HUDEP-2 (cell line): Measurements from ENCODE around the gene G2E3.
"Not testable (repeated sequence)": the region's sequence is repeated elsewhere in the genome, so short reads cannot be mapped to it uniquely, and the experiment has no call there.

ENCODE experiments used
- DNase-seq, 76 experiments: peaks; one replicate each; lab custom pipeline; 2025; ENCODE audit not compliant: unreplicated experiment in 76 of 76; lab: John Stamatoyannopoulos, UW

The G2E3 gene

DNA sequence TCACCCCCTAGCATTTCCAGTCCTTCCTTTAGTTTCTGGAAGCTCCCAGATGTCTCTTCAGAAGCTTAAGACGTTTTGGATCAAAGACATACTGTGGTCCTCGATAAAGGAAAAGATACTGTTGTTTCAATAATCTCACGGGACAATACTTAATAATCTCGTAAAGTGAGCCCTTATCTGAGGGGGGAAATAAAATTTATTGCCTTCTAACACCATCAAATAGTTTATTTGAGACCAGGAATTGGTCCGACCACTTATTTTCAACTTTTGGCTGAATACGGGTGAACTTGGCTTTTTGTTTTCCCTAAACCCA, 640 bp upstream of the G2E3 start:
- no peak for DNase-seq

DNA sequence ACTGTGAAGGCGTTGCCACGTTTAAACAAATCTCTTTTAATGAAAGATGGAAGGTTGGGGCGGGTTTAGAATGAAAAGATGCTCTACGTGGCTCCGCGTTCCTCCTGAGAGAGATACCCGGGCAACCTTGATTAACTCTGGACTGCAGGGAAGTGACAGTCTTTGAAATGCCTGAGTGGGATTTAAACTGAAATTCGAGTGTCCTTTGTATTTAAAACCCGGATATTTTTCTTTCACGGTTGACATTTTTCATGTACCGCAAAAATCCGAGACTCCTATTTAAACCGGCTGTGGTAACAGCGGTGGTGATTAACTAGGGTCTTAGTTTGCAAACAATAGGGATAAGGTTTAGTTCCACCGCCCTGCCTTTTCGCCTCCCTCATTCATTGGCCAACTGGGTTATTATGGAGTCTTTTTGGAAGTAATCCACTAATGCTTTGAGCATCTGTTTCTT, 707 bp downstream of the G2E3 start:
- peak in 3 of 76 experiments; percentile 2 to 16 (median 14) for DNase-seq

DNA sequence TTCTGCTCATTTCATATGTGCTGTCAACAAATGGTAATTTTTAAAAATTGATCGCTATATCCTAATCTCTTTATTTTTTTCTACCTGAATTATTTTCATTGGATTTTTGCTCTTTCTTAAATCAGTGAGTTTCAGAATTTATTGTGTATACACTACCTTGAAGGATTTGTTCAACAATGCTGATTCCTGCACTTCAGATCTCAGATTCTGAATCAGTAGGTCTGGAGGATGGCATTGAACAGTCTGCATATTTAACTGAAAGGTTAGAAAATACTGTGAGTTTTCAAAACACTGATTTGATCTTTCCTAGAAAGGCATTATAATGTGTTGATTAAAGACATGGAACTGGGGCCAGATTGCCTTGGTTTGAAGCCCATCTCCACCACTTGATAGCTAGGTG, 1.6 kb downstream of the G2E3 start:
- no peak for DNase-seq

DNA sequence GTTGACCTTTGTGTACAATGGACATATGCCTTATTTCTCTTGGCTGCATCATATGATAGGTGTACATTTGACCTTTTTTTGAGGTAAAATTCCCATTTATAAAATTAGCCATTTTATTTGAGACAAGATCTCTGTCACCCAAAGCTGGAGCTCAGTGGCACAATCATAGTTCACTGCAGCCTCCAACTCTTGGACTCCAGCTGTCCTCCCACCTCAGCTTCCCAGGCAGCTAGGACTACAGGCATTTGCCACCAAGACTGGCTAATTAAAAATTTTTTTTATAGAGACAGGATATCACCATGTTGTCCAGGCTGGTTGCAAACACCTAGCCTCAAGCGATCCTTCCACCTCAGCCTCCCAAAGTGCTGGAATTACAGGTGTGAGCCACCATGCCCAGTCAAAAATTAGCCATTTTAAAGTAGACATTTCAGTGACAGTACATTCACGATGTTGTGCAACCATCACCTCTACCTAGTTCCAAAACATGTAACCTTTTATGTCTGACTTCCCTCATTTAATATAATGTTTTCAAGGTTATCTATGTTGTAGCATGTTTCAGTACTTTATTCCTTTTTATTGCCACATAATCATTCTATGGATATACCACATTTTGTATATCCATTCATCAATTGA, 5.4 kb downstream of the G2E3 start:
- DNase-seq: no peak

DNA sequence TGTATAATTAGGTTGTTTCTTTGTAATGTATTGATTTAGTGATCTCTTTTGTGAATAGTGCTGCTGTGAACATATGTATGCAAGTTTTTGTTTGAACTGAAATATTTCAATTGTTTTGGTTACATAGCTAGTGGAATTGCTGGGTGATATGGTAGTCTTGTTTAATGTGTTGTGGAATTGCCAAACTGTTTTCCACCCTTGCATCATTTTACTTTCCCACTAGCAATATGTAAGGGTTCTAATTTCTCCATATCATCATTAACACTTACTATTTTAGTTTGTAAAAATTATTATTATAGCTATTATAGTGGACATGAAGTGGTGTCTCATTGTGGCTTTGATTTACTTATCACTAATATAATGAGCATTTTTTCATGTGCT, 5.9 kb downstream of the G2E3 start:
- no peak for DNase-seq

DNA sequence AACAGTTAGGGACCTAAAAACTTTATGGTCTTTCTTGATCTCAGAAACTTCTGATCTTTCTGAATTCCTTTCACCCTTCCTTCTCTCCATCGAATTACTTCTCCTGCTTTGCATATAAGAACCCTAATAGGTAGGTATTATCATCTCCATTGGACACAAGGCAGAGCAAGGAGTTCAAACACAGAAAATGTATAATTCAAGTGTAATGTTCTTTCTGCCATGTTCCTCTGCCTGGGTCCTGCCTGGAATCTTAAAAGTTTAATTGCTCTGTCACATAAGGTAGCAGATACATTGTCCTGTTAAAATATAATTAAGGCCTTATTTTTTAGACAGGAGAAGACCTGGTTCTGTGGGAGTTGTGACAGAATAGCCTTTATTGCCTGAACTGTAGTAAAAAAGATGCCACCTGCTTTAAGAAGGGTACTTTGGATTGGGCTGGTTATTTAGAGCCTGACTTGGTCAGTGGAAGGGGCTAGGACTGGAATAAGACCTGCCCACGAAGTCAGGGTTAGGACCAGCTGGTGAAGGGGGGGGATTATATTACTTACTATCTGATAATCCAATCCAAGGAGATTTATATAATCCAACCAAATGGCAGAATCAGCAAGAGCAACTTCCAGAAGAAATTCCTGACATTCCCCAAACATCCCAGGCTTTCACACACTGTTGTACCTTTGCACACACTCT, 10.4 kb downstream of the G2E3 start:
- no peak for DNase-seq

DNA sequence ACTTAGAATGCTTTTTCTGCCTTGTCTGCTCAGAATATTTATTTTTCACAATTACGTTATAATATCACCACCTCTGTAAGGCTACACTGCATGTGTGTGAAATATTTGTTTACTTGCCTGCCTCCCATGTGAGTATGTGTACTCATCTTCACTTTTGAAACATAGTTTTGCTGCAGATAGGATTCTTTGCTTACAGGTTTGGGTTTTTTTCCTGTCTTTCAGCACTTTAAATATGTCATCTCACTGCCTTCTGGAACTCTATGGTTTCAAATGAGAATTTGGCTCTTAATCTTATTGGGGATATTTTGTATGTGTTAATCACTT, 10.9 kb downstream of the G2E3 start:
- no peak for DNase-seq

DNA sequence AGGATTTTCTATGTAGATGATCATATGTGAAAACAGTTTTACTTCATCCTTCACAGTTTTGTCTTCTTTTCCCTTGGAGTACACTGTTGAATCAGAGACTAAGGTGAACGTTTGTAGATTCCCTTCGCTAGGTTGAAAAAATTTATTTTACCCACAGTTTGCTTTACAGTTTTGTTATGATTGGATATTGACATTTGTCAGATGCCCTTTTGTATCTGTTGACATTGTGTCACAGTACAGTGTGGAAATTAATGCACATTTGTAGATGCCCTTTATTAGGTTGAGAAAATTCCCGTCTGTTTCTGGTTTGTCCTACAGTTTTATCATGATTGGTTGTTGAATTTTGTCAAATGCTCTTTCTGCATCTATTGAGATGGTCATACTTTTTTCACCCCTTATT, 13.3 kb downstream of the G2E3 start:
- no peak for DNase-seq

DNA sequence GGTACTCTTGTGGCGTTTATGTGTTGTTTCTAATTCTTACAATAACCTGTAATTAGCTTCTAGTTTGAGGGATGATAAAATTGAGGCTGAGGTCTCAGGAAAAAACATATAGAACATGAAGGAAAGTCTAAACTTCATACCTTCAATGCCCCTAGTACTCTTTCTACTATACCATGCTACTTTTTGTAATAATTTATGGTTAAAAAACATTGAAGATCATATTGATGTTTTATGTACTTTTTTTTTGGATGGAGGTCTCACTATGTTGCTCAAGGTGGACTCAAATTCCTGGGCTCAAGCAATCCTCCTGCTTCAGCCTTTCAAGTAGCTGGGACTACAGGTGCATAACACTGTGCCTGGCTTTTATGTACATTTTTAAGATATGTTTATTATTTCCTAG, 13.8 kb downstream of the G2E3 start:
- DNase-seq: no peak

DNA sequence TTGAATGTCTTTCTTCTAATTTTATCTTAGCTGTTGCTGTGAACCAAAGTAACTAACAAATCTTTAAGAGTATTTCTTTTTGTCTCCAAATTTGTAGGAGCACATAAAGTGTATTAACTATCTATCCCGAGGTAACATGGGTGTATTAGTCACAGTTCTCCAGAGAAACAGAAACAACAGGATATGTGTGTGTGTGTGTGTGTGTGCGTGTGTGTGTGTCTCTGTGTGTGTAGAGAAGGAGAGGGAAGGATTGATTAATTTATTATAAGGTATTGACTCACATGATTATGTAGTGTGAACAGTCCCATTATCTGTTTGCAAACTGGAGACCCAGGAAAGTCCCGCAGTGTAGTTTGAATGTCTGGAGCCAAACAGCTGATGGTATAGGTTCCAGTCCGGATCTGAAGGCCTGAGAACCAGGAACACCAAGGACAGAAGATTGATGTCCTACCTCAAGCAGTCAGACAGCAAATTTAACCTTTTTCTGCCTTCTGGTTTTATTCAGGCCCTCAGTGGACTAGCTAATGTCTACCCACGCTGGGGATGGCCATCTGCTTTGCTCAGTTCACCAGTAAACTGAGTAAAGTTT, 14.4 kb downstream of the G2E3 start:
- no peak for DNase-seq

DNA sequence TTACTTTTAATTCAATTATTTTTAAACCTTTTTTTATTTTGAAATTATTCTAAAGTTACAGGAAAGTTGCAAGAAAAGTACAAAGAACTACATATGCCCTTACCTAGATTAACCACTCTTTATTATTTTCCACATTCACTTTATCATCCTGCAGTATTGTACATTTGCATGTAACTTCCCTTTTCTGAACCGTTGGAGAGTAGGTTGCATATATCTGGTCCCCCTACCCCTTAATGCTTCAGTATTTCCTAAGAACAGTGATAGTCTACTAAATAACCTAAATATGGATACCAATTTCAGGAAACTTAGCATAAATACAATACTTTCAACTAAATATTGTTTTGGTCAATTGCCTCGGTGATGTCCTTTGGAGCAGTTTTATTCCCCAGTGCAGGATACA, 15.0 kb downstream of the G2E3 start:
- no peak for DNase-seq

DNA sequence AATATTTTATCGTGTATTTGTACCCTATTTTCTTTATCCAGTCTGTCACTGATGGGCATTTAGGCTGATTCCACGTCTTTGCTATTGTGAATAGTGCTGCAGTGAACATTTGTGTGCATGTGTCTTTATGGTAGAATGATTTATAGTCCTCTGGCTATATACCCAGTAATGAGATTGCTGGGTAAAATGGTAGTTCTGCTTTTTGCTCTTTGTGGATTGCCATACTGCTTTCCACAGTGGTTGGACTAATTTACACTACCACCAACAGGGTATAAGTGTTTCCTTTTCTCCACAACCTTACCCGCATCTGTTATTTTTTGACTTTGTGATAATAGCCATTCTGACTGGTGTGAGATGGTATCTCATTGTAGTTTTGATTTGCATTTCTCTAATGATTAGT, 15.8 kb downstream of the G2E3 start:
- not testable (repeated sequence) for DNase-seq

DNA sequence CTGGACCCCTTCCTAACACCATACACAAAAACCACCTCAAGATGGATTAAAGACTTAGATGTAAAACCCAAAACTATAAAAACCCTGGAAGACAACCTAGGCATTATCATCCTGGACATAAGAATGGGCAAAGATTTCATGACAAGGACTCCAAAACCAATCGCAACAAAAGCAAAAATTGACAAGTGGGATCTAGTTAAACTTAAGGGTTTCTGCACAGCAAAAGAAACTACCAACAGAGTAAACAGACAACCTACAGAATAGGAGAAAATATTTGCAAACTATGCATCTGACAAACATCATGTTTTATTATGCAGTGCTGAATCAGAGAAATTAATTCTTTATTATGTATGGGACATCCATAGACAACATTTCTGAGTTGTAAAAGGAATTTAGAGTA, 17.4 kb downstream of the G2E3 start:
- DNase-seq: not testable (repeated sequence)

DNA sequence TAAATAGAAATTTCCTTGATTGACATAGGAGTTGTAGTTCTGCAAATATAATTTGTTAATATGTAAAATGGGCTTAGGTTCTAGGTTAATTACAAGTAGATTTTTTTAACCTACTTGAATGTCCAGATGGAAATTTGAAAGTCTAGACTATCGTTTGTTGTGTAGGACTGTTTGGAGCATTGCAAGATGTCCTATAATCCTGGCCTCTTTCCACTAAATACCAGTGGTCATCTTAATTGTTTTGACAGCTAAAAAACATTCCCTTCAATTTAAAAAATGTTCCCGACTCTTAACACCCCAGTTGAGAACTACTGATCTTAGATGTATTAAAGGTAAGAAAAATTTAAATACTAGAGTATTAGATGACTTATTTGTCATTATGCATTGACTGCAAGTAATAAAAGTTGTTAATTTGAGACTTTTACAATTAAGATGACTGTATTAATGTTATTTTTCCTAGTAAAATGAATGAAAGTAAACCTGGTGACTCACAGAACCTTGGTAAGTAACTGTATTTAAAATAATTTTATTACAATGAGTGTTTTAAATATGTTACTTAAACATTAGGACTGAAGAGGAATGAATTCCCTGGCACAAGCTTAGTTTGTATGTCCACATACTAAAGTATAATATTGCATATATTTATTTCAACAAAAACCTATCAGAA, 21.8 kb downstream of the G2E3 start:
- DNase-seq: no peak

DNA sequence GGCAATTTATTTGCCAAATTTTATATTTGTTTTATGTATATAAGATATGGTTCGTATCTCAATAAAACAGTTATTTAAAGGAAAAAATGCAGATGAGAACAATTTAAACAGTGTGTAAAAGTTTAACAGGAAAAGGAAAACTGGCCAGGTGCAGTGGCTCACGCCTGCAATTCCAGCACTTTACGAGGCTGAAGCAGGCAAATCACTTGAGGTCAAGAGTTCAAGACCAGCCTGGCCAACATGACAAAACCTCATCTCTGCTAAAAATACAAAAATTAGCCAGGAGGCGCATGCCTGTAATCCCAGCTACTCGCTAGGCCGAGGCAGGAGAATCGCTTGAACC, 22.3 kb downstream of the G2E3 start:
- DNase-seq: no peak

DNA sequence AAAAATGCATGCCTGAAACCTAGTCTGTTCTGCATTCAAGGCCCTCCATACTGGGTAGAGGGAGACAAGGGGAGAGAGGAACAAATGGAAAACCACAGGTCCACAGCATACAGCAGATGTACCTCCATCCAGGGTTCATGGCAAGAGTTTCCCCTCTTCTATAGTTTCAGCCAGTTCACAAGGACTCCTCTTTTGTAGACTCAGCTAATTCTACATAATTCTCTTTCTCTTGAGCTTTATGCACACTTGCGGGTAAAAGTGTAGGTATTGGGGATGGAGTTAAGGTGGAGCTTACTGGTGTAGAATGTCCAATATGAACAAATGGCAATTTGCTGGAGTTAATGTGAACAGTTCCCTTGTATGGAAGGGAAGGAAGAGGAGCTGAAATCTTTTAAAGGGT, 23.4 kb downstream of the G2E3 start:
- no peak for DNase-seq

DNA sequence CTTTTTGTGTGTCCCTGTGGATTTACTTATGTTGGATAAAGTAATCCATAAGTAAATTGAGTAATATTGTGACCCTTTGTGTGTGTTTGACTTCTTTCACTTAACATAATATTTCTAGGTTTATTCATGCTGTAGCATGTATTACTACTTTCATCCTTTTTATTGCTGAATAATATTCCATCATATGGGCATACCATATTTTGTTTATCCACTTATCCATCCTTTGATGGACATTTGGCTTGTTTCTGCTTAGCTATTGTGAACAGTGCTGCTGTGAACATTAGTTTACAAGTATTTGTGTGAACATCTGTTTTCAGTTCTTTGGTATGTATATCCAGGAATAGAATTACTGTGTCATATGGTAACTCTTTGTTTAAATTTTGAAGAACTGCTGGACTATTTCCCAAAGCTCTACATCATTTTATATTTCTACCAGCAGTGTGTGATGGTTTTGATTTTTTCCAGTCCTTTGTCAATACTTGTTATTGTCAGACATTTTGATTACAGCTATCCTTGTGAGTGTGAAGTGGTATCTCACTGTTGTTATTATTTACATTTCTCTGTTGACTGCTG, 25.2 kb downstream of the G2E3 start:
- no peak for DNase-seq

DNA sequence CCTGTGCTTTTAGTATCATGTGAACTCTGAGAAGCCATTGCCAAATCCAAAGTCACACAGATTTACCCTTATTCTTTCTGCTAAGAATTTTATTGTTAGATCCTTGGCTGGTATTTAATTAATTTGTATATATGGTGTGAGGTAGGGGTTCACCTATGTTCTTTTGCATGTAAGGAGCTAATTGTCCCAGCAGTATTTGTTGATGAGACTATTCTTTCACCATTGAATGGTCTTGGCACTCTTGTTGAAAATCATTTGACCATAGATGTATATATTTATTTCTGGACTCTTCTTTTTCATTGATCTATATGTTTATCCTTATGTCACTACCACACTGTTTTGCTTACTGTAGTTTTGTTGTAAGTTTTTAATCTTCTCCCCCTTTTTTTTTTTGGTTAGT, 26.2 kb downstream of the G2E3 start:
- no peak for DNase-seq

DNA sequence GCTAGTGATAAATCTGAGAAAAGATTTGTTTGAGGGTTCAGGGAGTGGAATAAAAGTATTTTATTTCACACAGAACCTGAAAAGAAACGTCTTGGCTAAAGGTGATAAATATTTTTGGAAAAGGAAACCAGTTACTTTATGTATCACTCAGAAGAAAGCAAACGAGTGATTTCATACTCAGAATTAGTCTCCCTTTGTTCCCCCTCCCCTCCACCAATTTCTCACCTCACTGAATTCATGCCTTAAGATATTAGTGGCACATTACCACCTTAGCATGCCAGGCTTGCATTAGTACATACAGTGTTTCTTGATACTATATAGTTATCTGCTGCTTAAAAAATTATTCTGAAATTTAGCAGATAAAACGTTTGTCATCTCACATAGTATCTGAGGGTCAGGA, 28.2 kb downstream of the G2E3 start:
- DNase-seq: no peak

DNA sequence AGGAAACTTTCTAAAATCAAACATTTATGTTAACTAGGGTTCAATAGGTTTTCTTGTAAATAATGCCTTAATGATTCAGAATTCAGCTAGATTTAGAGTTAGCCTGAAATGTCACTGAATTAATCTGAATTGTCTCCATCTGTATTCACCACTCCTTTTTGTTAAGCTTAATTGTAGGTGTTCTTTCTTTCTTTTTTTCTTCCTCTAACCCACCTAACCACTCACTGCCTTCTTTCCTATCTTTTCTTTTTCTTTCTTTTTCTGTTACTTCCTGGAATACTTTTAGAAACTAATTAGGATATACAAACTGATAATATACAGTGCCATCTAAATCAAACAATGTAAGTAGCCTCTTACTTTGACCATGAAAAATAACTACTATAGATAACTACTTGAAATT, 29.9 kb downstream of the G2E3 start:
- no peak for DNase-seq

DNA sequence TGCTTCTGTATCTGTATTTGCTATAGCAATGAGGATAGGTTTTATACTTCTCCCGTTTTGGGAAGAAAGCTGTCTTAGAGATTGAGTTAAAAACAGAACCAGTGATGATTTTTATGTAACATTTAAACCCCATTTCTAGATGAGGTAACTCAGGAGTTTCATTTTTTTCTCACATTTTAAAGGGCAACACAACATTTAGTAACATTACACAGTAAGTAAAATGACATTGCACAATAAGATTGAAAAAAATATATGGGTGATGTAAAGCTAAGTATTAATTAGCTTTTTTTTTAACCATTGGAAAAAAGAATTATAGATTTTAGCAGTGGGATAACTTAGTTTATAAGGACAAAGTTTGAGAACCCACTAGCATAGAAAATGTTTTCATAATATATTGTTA, 38.0 kb downstream of the G2E3 start:
- no peak for DNase-seq

DNA sequence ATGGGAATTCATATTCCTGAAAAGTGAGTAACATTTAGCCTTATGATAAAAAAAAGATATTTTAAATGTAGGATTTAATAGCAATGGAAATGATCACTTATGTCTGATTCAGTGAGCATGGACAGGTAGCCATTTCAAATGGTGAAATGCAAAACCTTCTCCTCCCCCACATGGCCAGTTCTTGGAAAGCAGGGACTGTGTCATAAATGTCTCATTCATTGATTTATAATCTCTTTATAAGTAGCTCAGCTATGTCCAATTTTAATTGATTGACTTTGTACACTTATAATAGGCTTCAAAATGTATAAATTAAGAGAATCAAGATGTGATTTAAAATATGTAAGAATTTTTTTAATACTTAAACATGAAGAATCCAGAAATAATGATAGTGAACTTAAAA, 38.5 kb downstream of the G2E3 start:
- DNase-seq: no peak
